ENCODE data around the gene SH3PXD2A.
"Not testable (repeated sequence)": the region's sequence is repeated elsewhere in the genome, so short reads cannot be mapped to it uniquely, and the experiment has no call there.

DNA sequence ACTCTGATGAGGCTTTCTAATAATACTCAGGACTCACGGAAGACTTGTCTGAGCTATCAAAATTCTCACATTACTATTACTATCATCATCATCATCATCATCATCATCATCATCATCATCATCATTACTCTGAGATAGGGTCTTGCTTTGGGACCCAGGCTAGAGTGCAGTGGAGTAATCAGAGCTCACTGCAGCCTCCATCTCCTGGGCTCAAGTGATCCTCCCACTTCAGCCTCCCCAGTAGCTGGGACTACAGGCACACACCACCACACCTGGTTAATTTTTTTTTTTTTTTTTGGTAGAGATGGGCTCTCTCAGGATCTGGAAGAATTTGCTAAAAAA is 249.3 kb downstream of the SH3PXD2A start:
- TF ChIP-seq, protein P1, sequence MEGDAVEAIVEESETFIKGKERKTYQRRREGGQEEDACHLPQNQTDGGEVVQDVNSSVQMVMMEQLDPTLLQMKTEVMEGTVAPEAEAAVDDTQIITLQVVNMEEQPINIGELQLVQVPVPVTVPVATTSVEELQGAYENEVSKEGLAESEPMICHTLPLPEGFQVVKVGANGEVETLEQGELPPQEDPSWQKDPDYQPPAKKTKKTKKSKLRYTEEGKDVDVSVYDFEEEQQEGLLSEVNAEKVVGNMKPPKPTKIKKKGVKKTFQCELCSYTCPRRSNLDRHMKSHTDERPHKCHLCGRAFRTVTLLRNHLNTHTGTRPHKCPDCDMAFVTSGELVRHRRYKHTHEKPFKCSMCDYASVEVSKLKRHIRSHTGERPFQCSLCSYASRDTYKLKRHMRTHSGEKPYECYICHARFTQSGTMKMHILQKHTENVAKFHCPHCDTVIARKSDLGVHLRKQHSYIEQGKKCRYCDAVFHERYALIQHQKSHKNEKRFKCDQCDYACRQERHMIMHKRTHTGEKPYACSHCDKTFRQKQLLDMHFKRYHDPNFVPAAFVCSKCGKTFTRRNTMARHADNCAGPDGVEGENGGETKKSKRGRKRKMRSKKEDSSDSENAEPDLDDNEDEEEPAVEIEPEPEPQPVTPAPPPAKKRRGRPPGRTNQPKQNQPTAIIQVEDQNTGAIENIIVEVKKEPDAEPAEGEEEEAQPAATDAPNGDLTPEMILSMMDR (IDR thresholded peaks at IDR 0.05), result not testable (repeated sequence)
- not testable (repeated sequence) for TF ChIP-seq POLR2AphosphoS5, EP300, POLR2A (IDR thresholded peaks at IDR 0.05)
